Thyroid gland (tissue), 4 donors: Measurements from ENCODE around the gene PAK1.

ENCODE experiments used
- CTCF ChIP-seq, 6 experiments: fragments of 200-600 bp in 3 of 6; fragments of 450-650 bp in 3 of 6; sonication (generic) in 3 of 6; IDR thresholded peaks; one replicate each; pipeline ENCODE4 v1.5.1; 2016 to 2019; ENCODE audit warnings: antibody characterized with exemption in 6 of 6, mild to moderate bottlenecking in 2 of 6, inconsistent platforms in 1 of 6, moderate library complexity in 1 of 6
- POLR2A ChIP-seq, 2 donors: fragments of 450-650 bp; IDR thresholded peaks; one replicate each; pipeline ENCODE4 v1.6.1; 2017; ENCODE audit warnings: antibody characterized with exemption in 2 of 2, mild to moderate bottlenecking in 2 of 2, moderate library complexity in 1 of 2

- TF ChIP-seq CTCF (IDR thresholded peaks at IDR 0.05) (no peak), POLR2A (IDR thresholded peaks at IDR 0.05) (no peak)
Observed at GRCh38 chr11:77518471-77518870, 44.6 kb upstream of the PAK1 start.
